Sigmoid colon (tissue), 4 donors: ENCODE measurements around the gene PITX1.

ENCODE experiments used
- EP300 ChIP-seq, 4 donors: sonication (generic); formaldehyde crosslinking; IDR thresholded peaks; one replicate each; pipeline ENCODE4 v1.6.1; 2017; ENCODE audit warnings: antibody characterized with exemption in 4 of 4
- POLR2A ChIP-seq, 2 donors: fragments of 450-650 bp; IDR thresholded peaks; one replicate each; pipeline ENCODE4 v1.6.1; 2016; ENCODE audit warnings: antibody characterized with exemption in 2 of 2, mild to moderate bottlenecking in 2 of 2, moderate library complexity in 2 of 2
- POLR2AphosphoS5 ChIP-seq, 4 donors: sonication (generic); formaldehyde crosslinking; IDR thresholded peaks; one replicate each; pipeline ENCODE4 v1.6.1; 2017; ENCODE audit warnings: antibody characterized with exemption in 4 of 4
- TF ChIP-seq, protein P1 (sequence below), 4 experiments: fragments of 450-650 bp in 3 of 4; fragments of 200-600 bp in 1 of 4; IDR thresholded peaks; one replicate each; pipeline ENCODE4 v1.5.1; 2016 to 2019; ENCODE audit warnings: antibody characterized with exemption in 4 of 4, mild to moderate bottlenecking in 3 of 4, moderate library complexity in 2 of 4

DNA sequence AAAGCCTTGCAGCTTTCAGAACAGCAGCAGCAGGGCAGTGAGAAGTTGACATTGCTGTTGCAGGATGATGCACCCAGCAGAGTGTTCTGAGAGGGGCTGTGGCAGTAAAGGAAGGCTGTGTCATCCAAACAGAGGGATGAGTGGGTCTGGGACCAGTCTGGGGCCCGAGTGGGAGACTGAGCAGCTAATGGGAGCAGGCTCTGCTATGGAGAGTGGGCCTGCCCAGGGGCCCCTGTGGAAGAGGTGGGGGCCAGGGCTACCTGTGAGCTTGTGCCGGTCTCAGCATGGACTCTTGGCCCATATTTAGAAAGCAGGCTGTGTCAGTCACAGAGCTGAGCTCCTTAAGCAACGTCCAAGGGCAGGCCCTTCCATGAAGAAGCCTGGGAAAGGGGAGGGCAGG is 26.0 kb upstream of the PITX1 start:
- TF ChIP-seq EP300 (IDR thresholded peaks at IDR 0.05) (no peak), POLR2AphosphoS5 (IDR thresholded peaks at IDR 0.05) (no peak), POLR2A (IDR thresholded peaks at IDR 0.05) (no peak)
- TF ChIP-seq, protein P1, sequence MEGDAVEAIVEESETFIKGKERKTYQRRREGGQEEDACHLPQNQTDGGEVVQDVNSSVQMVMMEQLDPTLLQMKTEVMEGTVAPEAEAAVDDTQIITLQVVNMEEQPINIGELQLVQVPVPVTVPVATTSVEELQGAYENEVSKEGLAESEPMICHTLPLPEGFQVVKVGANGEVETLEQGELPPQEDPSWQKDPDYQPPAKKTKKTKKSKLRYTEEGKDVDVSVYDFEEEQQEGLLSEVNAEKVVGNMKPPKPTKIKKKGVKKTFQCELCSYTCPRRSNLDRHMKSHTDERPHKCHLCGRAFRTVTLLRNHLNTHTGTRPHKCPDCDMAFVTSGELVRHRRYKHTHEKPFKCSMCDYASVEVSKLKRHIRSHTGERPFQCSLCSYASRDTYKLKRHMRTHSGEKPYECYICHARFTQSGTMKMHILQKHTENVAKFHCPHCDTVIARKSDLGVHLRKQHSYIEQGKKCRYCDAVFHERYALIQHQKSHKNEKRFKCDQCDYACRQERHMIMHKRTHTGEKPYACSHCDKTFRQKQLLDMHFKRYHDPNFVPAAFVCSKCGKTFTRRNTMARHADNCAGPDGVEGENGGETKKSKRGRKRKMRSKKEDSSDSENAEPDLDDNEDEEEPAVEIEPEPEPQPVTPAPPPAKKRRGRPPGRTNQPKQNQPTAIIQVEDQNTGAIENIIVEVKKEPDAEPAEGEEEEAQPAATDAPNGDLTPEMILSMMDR (IDR thresholded peaks at IDR 0.05), result no peak
